Measurements from ENCODE around the gene CSAD. TPM values are rescaled to one million over a fixed set of nuclear protein-coding genes. Genes with fewer than 3 reads are reported as not detected.

CSAD gene
- total RNA-seq, 1 experiment from 2014 or later: 12.2 TPM

GRCh38 chr12:53192531-53193021 is 11.9 kb upstream of the CSAD start:
- Mint-ChIP-seq H3K27ac (ENCODE audit: unreplicated experiment) (no peak overlapping the region), H3K36me3 (ENCODE audit: insufficient read depth, unreplicated experiment) (peaks cover 24% of the 10 kb centered on the region), H3K27me3 (ENCODE audit: unreplicated experiment) (no peaks in the 10 kb centered on the region), H3K4me1 (ENCODE audit: low read depth, unreplicated experiment) (peaks cover 9% of the 10 kb centered on the region), H3K4me3 (ENCODE audit: low read depth, unreplicated experiment) (no peak overlapping the region), H3K9me3 (ENCODE audit: low read depth, unreplicated experiment) (no peaks in the 10 kb centered on the region)
- CTCF ChIA-PET: no interaction called here
- DNase-seq: no peak
- no TSS peak for BruUV-seq (replicated peaks)
- intact Hi-C loops (cut with micrococcal nuclease; ENCODE audit: unreplicated experiment): loop anchor here (5.0 kb wide), 1 partner anchor 125 kb away; no protein-coding TSS in a partner anchor
- no peak for TF ChIP-seq CTCF (IDR thresholded peaks at IDR 0.05; ENCODE audit: unreplicated experiment)

- no TSS peak for BruUV-seq (replicated peaks)
- no peak for DNase-seq
- no peak for TF ChIP-seq CTCF (IDR thresholded peaks at IDR 0.05; ENCODE audit: unreplicated experiment)
- CTCF ChIA-PET: no interaction called here
- H3K4me1 Mint-ChIP-seq (ENCODE audit: low read depth, unreplicated experiment): peaks cover 9% of the 10 kb centered on the region
- H3K4me3 Mint-ChIP-seq (ENCODE audit: low read depth, unreplicated experiment): no peak overlapping the region
- H3K36me3 Mint-ChIP-seq (ENCODE audit: insufficient read depth, unreplicated experiment): peaks cover 30% of the 10 kb centered on the region
- no peaks in the 10 kb centered on the region for H3K27me3 Mint-ChIP-seq (ENCODE audit: unreplicated experiment)
- H3K9me3 Mint-ChIP-seq (ENCODE audit: low read depth, unreplicated experiment): no peaks in the 10 kb centered on the region
- intact Hi-C loops (cut with micrococcal nuclease; ENCODE audit: unreplicated experiment): loop anchor here (5.0 kb wide), 1 partner anchor 125 kb away; no protein-coding TSS in a partner anchor
- H3K27ac Mint-ChIP-seq (ENCODE audit: unreplicated experiment): no peak overlapping the region
These were observed 11.3 kb upstream of the CSAD start for GRCh38 chr12:53191885-53192530.

GRCh38 chr12:53191096-53191884 is 10.6 kb upstream of the CSAD start:
- no peak for DNase-seq
- H3K4me1 Mint-ChIP-seq (ENCODE audit: low read depth, unreplicated experiment): peaks cover 2% of the 10 kb centered on the region
- H3K27ac Mint-ChIP-seq (ENCODE audit: unreplicated experiment): no peak overlapping the region
- H3K9me3 Mint-ChIP-seq (ENCODE audit: low read depth, unreplicated experiment): no peaks in the 10 kb centered on the region
- no peak overlapping the region for H3K4me3 Mint-ChIP-seq (ENCODE audit: low read depth, unreplicated experiment)
- BruUV-seq (replicated peaks): no TSS peak
- intact Hi-C loops (cut with micrococcal nuclease; ENCODE audit: unreplicated experiment): loop anchor here (5.0 kb wide), 1 partner anchor 124 kb away; no protein-coding TSS in a partner anchor
- TF ChIP-seq CTCF (IDR thresholded peaks at IDR 0.05; ENCODE audit: unreplicated experiment): no peak
- H3K36me3 Mint-ChIP-seq (ENCODE audit: insufficient read depth, unreplicated experiment): peaks cover 32% of the 10 kb centered on the region
- H3K27me3 Mint-ChIP-seq (ENCODE audit: unreplicated experiment): no peaks in the 10 kb centered on the region
- CTCF ChIA-PET: no interaction called here

GRCh38 chr12:53190108-53190729 is 9.5 kb upstream of the CSAD start:
- no TSS peak for BruUV-seq (replicated peaks)
- no peaks in the 10 kb centered on the region for H3K27me3 Mint-ChIP-seq (ENCODE audit: unreplicated experiment)
- no peak overlapping the region for H3K27ac Mint-ChIP-seq (ENCODE audit: unreplicated experiment)
- H3K36me3 Mint-ChIP-seq (ENCODE audit: insufficient read depth, unreplicated experiment): peaks cover 32% of the 10 kb centered on the region
- no peaks in the 10 kb centered on the region for H3K9me3 Mint-ChIP-seq (ENCODE audit: low read depth, unreplicated experiment)
- TF ChIP-seq CTCF (IDR thresholded peaks at IDR 0.05; ENCODE audit: unreplicated experiment): peak; percentile 70
- no peaks in the 10 kb centered on the region for H3K4me1 Mint-ChIP-seq (ENCODE audit: low read depth, unreplicated experiment)
- intact Hi-C loops (cut with micrococcal nuclease; ENCODE audit: unreplicated experiment): loop anchor here (5.0 kb wide), 1 partner anchor 123 kb away; no protein-coding TSS in a partner anchor
- no peak overlapping the region for H3K4me3 Mint-ChIP-seq (ENCODE audit: low read depth, unreplicated experiment)
- CTCF ChIA-PET: interaction anchor here (0.6 kb wide), 1 partner anchor 124 kb away, joined by 3 read pairs; no protein-coding TSS in a partner anchor
- DNase-seq: peak; percentile 43
